ENCODE data around the gene BEST3. TPM values are rescaled to one million over a fixed set of nuclear protein-coding genes. Genes with fewer than 3 reads are reported as not detected.

Gene BEST3
- total and polyA plus RNA-seq, 3 donors from 2014 or later, result 0.74 to 9.8 (median 2.1) TPM

DNA sequence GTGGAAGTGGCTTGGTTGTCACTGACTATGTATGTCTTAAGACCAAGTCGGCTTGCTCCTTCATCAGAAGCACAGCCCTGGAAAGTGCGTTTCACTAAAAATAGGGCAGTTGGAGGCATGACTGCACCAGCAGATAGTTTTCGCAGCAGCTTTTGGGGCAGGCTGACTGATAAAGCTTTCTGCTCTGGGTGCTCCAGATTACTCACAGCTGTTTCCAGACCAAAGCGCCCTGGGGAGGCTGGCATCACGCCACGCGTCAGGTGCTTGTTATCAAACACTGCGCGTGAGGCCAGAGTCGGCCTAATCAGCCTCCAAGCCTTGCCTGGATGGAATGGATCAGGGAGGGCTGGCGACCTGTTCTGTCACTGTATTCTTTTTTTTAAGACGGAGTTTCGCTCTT, 75.1 kb downstream of the BEST3 start:
- peak; percentile 55 for DNase-seq
- Histone ChIP-seq H3K4me1 (no peaks in the 10 kb centered on the region), H3K9me3 (no peaks in the 10 kb centered on the region), H3K27me3 (no peaks in the 10 kb centered on the region), H3K36me3 (ENCODE audit: low read depth, missing control alignments) (no peaks in the 10 kb centered on the region), H3K4me3 (no peak overlapping the region), H3K27ac (no peak overlapping the region)
- 65 to 77% methylated on average over 12 to 13 of the region's 13 CpGs for WGBS, 2 donors
- TF ChIP-seq POLR2A (IDR thresholded peaks at IDR 0.05), result no peak
- TF ChIP-seq, protein P1, sequence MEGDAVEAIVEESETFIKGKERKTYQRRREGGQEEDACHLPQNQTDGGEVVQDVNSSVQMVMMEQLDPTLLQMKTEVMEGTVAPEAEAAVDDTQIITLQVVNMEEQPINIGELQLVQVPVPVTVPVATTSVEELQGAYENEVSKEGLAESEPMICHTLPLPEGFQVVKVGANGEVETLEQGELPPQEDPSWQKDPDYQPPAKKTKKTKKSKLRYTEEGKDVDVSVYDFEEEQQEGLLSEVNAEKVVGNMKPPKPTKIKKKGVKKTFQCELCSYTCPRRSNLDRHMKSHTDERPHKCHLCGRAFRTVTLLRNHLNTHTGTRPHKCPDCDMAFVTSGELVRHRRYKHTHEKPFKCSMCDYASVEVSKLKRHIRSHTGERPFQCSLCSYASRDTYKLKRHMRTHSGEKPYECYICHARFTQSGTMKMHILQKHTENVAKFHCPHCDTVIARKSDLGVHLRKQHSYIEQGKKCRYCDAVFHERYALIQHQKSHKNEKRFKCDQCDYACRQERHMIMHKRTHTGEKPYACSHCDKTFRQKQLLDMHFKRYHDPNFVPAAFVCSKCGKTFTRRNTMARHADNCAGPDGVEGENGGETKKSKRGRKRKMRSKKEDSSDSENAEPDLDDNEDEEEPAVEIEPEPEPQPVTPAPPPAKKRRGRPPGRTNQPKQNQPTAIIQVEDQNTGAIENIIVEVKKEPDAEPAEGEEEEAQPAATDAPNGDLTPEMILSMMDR (IDR thresholded peaks at IDR 0.05), result no peak
- intact Hi-C loops (cut with DNase I; ENCODE audit: low total_unique reads), result no loop called here

DNA sequence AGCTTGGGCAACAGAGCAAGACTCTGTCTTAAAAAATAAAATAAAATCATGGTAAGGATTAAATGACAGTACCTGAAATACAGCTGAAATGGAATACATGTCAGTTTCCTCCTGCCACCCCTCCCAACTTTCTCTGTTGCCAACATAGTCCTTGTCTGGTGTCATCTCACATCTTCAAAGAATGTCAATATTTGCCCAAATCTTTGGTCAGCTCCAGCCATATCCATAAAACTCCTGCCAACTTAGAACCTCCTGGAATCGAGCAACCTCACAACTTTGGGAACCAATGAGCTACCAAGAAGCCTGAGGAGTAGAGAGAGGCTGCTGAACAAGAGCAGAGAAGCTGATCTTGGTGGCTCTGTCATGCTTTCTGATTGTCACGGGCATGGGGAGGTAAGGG, 77.6 kb downstream of the BEST3 start:
- Histone ChIP-seq H3K27me3 (no peaks in the 10 kb centered on the region), H3K36me3 (ENCODE audit: low read depth, missing control alignments) (no peaks in the 10 kb centered on the region), H3K4me1 (no peaks in the 10 kb centered on the region), H3K27ac (no peak overlapping the region), H3K9me3 (no peaks in the 10 kb centered on the region), H3K4me3 (no peak overlapping the region)
- TF ChIP-seq POLR2A (IDR thresholded peaks at IDR 0.05), result no peak
- TF ChIP-seq, protein P1 (IDR thresholded peaks at IDR 0.05), result no peak
- WGBS, 2 donors, result 89 to 91% methylated on average over 2 of the region's 2 CpGs
- no peak for DNase-seq
- intact Hi-C loops (cut with DNase I; ENCODE audit: low total_unique reads), result no loop called here

DNA sequence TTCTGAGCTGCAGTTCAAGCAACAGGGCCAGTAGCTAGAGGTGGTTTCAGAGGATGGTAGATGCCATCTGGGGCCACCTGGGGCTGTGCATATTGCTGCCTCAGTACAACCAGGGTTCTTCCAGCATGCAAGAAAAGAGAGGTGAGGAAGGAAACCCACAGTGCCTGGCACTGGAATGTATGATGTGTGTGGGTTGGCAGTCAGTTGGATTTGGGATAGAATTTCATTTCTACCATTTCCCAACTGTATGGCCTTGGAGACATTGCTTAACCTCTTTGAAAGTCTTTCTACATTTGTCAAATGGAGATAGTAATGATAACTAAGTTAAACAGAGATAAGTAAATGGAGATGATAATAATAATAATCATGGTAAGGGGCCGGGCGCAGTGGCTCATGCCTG, 78.2 kb downstream of the BEST3 start:
- intact Hi-C loops (cut with DNase I; ENCODE audit: low total_unique reads), result no loop called here
- no peaks in the 10 kb centered on the region for H3K4me1 ChIP-seq
- no peaks in the 10 kb centered on the region for H3K36me3 ChIP-seq (ENCODE audit: low read depth, missing control alignments)
- H3K4me3 ChIP-seq, result no peak overlapping the region
- H3K27ac ChIP-seq, result no peak overlapping the region
- TF ChIP-seq, protein P1 (IDR thresholded peaks at IDR 0.05), result no peak
- no peak for TF ChIP-seq POLR2A (IDR thresholded peaks at IDR 0.05)
- DNase-seq, result no peak
- H3K27me3 ChIP-seq, result no peaks in the 10 kb centered on the region
- H3K9me3 ChIP-seq, result no peaks in the 10 kb centered on the region
- WGBS, 2 donors, result 88 to 92% methylated on average over 2 of the region's 2 CpGs

DNA sequence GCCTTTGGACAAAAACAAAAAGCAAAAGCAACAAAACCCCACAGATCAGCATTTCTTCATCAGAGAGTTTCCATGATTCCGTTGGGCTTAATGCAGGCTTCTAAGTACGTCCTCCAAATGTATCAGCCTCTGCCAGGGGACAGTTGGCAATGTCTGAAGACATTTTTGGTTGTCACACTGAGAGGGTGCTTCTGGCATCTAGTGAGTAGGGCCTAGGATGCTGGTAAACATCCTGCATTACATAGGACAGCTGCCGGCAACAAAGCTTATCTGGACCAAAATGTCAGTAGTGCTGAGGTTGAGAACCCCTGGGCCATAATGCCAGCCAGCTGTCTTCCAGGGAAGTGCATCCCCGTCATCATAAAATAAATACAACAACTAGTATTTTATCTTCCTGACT, 79.0 kb downstream of the BEST3 start:
- H3K36me3 ChIP-seq (ENCODE audit: low read depth, missing control alignments), result no peaks in the 10 kb centered on the region
- DNase-seq, result no peak
- no peak overlapping the region for H3K4me3 ChIP-seq
- intact Hi-C loops (cut with DNase I; ENCODE audit: low total_unique reads), result no loop called here
- WGBS, 2 donors, result 80 to 82% methylated on average over 4 of the region's 4 CpGs
- H3K27me3 ChIP-seq, result no peaks in the 10 kb centered on the region
- no peaks in the 10 kb centered on the region for H3K9me3 ChIP-seq
- H3K4me1 ChIP-seq, result no peaks in the 10 kb centered on the region
- H3K27ac ChIP-seq, result no peak overlapping the region
- TF ChIP-seq, protein P1 (IDR thresholded peaks at IDR 0.05), result no peak
- TF ChIP-seq POLR2A (IDR thresholded peaks at IDR 0.05), result no peak

DNA sequence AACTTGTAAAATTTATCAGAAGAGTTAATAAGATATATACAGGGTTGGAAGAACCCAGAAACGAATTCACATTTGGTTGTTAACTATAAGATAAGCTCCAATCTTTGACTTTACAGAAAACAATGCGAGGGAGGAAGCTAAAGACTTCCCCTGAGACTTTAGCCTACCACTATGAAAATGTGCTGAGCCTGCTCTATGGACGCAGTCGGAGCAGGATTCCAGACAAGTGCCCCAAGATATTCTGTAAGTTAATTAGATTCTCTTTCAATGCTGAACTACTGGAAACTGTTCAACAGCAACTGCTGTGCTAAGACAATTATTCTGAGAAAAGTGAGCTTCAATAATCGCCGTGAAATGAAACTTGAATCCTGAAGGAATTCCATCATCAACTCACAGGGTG, 80.1 kb downstream of the BEST3 start:
- no peak for DNase-seq
- Histone ChIP-seq H3K27me3 (no peaks in the 10 kb centered on the region), H3K27ac (no peak overlapping the region), H3K4me3 (no peak overlapping the region), H3K36me3 (ENCODE audit: low read depth, missing control alignments) (no peaks in the 10 kb centered on the region), H3K4me1 (no peaks in the 10 kb centered on the region), H3K9me3 (no peaks in the 10 kb centered on the region)
- 52 to 62% methylated on average over 6 of the region's 6 CpGs for WGBS, 2 donors
- intact Hi-C loops (cut with DNase I; ENCODE audit: low total_unique reads), result no loop called here
- TF ChIP-seq, protein P1 (IDR thresholded peaks at IDR 0.05), result no peak
- no peak for TF ChIP-seq POLR2A (IDR thresholded peaks at IDR 0.05)

Measured in testis (tissue), 3 donors.